Activated T-helper 2 cell treated with anti-CD3 and anti-CD28 coated beads, Interferon-gamma antibody, Interleukin-2, Interleukin-4, amounts not matched to agents 10 μg/mL and 5 μg/mL and 100 μg/mL, durations not matched to agents 14 hours and 24 hours and 36 hours (primary cell): ENCODE data around the gene COG5. TPM values are rescaled to one million over a fixed set of nuclear protein-coding genes. Genes with fewer than 3 reads are reported as not detected.

Experiments used
- DNase-seq: peaks from one replicate; pipeline ENCODE4 v3.0.0; 2021; ENCODE audit warnings: low spot score
- H3K27ac Mint-ChIP-seq: one replicate; pipeline ENCODE4 v1.8.0; 2021; ENCODE audit warnings: mixed read lengths
- H3K27me3 Mint-ChIP-seq: one replicate; pipeline ENCODE4 v1.8.0; 2021; ENCODE audit warnings: low read depth, mixed read lengths
- H3K36me3 Mint-ChIP-seq: one replicate; pipeline ENCODE4 v1.8.0; 2021; ENCODE audit warnings: low read depth, mixed read lengths
- H3K4me1 Mint-ChIP-seq: one replicate; pipeline ENCODE4 v1.8.0; 2021; ENCODE audit warnings: low read depth, mixed read lengths
- H3K4me3 Mint-ChIP-seq: one replicate; pipeline ENCODE4 v1.8.0; 2021; ENCODE audit warnings: low read depth, mild to moderate bottlenecking, moderate library complexity, mixed read lengths
- H3K9me3 Mint-ChIP-seq: one replicate; pipeline ENCODE4 v1.8.0; 2021; ENCODE audit warnings: mixed read lengths
- intact Hi-C: fragments of 100-400 bp; cut with micrococcal nuclease; formaldehyde crosslinking; loops from one replicate; pipeline ENCODE4 v1.15.1; 2023
- total RNA-seq: library from RNA; stranded (reverse); gene quantifications from 2 replicates; pipeline ENCODE4 v1.2.3, GENCODE V29; 2022

COG5 gene
- total RNA-seq, 1 donor from 2014 or later = 35.2 TPM

- no peak for DNase-seq
- Mint-ChIP-seq H3K9me3 (no peaks in the 10 kb centered on the region), H3K4me3 (no peak overlapping the region), H3K27ac (no peak overlapping the region), H3K27me3 (no peaks in the 10 kb centered on the region), H3K4me1 (peaks cover 6% of the 10 kb centered on the region), H3K36me3 (peaks cover 39% of the 10 kb centered on the region)
- intact Hi-C loops = no loop called here
Measured at GRCh38 chr7:107593025-107593410, 29.3 kb upstream of the COG5 start.

GRCh38 chr7:107592361-107593024 is 28.8 kb upstream of the COG5 start:
- no peaks in the 10 kb centered on the region for H3K9me3 Mint-ChIP-seq
- H3K4me3 Mint-ChIP-seq = no peak overlapping the region
- intact Hi-C loops = no loop called here
- H3K27me3 Mint-ChIP-seq = no peaks in the 10 kb centered on the region
- no peak for DNase-seq
- peaks cover 39% of the 10 kb centered on the region for H3K36me3 Mint-ChIP-seq
- H3K27ac Mint-ChIP-seq = no peak overlapping the region
- peaks cover 6% of the 10 kb centered on the region for H3K4me1 Mint-ChIP-seq

GRCh38 chr7:107591421-107591820 is 27.7 kb upstream of the COG5 start:
- Mint-ChIP-seq H3K9me3 (no peaks in the 10 kb centered on the region), H3K36me3 (peaks cover 37% of the 10 kb centered on the region), H3K4me1 (peaks cover 6% of the 10 kb centered on the region), H3K27ac (no peak overlapping the region), H3K27me3 (no peaks in the 10 kb centered on the region), H3K4me3 (no peak overlapping the region)
- DNase-seq = no peak
- intact Hi-C loops = no loop called here

- no peaks in the 10 kb centered on the region for H3K9me3 Mint-ChIP-seq
- peaks cover 42% of the 10 kb centered on the region for H3K36me3 Mint-ChIP-seq
- no peak overlapping the region for H3K27ac Mint-ChIP-seq
- H3K4me3 Mint-ChIP-seq = no peak overlapping the region
- no peak for DNase-seq
- peaks cover 7% of the 10 kb centered on the region for H3K4me1 Mint-ChIP-seq
- intact Hi-C loops = no loop called here
- H3K27me3 Mint-ChIP-seq = no peaks in the 10 kb centered on the region
Measured at GRCh38 chr7:107588529-107589130, 24.9 kb upstream of the COG5 start.

GRCh38 chr7:107584716-107585115 is 21.0 kb upstream of the COG5 start:
- no peak for DNase-seq
- Mint-ChIP-seq H3K9me3 (no peaks in the 10 kb centered on the region), H3K27ac (no peak overlapping the region), H3K36me3 (peaks cover 40% of the 10 kb centered on the region), H3K4me1 (peaks cover 22% of the 10 kb centered on the region), H3K4me3 (no peak overlapping the region), H3K27me3 (no peaks in the 10 kb centered on the region)
- intact Hi-C loops = loop anchor here (5.0 kb wide), 2 partner anchors 158 to 417 kb away; partner anchors contain the start of genes CBLL1 and HBP1

GRCh38 chr7:107582875-107583274 is 19.2 kb upstream of the COG5 start:
- no peaks in the 10 kb centered on the region for H3K27me3 Mint-ChIP-seq
- H3K9me3 Mint-ChIP-seq = no peaks in the 10 kb centered on the region
- intact Hi-C loops = loop anchor here (1.0 to 5.0 kb wide), 3 partner anchors 76 to 416 kb away; partner anchors contain the start of genes CBLL1 and HBP1
- H3K4me1 Mint-ChIP-seq = peaks cover 27% of the 10 kb centered on the region
- no peak for DNase-seq
- peaks cover 33% of the 10 kb centered on the region for H3K36me3 Mint-ChIP-seq
- no peak overlapping the region for H3K27ac Mint-ChIP-seq
- H3K4me3 Mint-ChIP-seq = peak overlapping the region; percentile 6

- H3K4me1 Mint-ChIP-seq = peaks cover 27% of the 10 kb centered on the region
- no peaks in the 10 kb centered on the region for H3K9me3 Mint-ChIP-seq
- H3K36me3 Mint-ChIP-seq = peaks cover 34% of the 10 kb centered on the region
- intact Hi-C loops = loop anchor here (1.0 to 5.0 kb wide), 3 partner anchors 78 to 414 kb away; partner anchors contain the start of genes CBLL1 and HBP1
- H3K27me3 Mint-ChIP-seq = no peaks in the 10 kb centered on the region
- no peak for DNase-seq
- H3K27ac Mint-ChIP-seq = no peak overlapping the region
- H3K4me3 Mint-ChIP-seq = peak overlapping the region; percentile 64
Measured at GRCh38 chr7:107581387-107582013, 17.8 kb upstream of the COG5 start.

GRCh38 chr7:107580716-107581383 is 17.1 kb upstream of the COG5 start:
- Mint-ChIP-seq H3K27me3 (no peaks in the 10 kb centered on the region), H3K4me3 (peak overlapping the region; percentile 78), H3K36me3 (peaks cover 33% of the 10 kb centered on the region), H3K4me1 (peaks cover 27% of the 10 kb centered on the region), H3K27ac (peak overlapping the region; percentile 38), H3K9me3 (no peaks in the 10 kb centered on the region)
- no peak for DNase-seq
- intact Hi-C loops = loop anchor here (1.0 to 5.0 kb wide), 3 partner anchors 17 to 414 kb away; partner anchors contain the start of genes CBLL1 and HBP1

- H3K36me3 Mint-ChIP-seq = peaks cover 33% of the 10 kb centered on the region
- H3K4me1 Mint-ChIP-seq = peaks cover 27% of the 10 kb centered on the region
- peak within 1 kb of the TSS; percentile 90 for H3K4me3 Mint-ChIP-seq
- peak; percentile 68 for DNase-seq
- intact Hi-C loops = loop anchor here (1.0 to 5.0 kb wide), 3 partner anchors 16 to 413 kb away; partner anchors contain the start of genes CBLL1 and HBP1
- H3K27ac Mint-ChIP-seq = peak within 1 kb of the TSS; percentile 85
- H3K27me3 Mint-ChIP-seq = no peaks in the 10 kb centered on the region
- no peaks in the 10 kb centered on the region for H3K9me3 Mint-ChIP-seq
Measured at GRCh38 chr7:107579885-107580715, 16.4 kb upstream of the COG5 start, which contains the start of gene BCAP29. BCAP29 (plus strand) TSS chr7:107580246; CDS start chr7:107580773, 527 bp downstream.

- peaks cover 25% of the 10 kb centered on the region for H3K4me1 Mint-ChIP-seq
- peaks cover 30% of the 10 kb centered on the region for H3K36me3 Mint-ChIP-seq
- no peaks in the 10 kb centered on the region for H3K27me3 Mint-ChIP-seq
- H3K9me3 Mint-ChIP-seq = no peaks in the 10 kb centered on the region
- H3K4me3 Mint-ChIP-seq = peak overlapping the region; percentile 90
- intact Hi-C loops = no loop called here
- H3K27ac Mint-ChIP-seq = peak overlapping the region; percentile 85
- DNase-seq = no peak
Measured at GRCh38 chr7:107579554-107579884, 15.8 kb upstream of the COG5 start.

- intact Hi-C loops = no loop called here
- no peak for DNase-seq
- no peaks in the 10 kb centered on the region for H3K9me3 Mint-ChIP-seq
- H3K4me1 Mint-ChIP-seq = peaks cover 6% of the 10 kb centered on the region
- H3K27me3 Mint-ChIP-seq = no peaks in the 10 kb centered on the region
- H3K27ac Mint-ChIP-seq = no peak overlapping the region
- peaks cover 34% of the 10 kb centered on the region for H3K36me3 Mint-ChIP-seq
- no peak overlapping the region for H3K4me3 Mint-ChIP-seq
Measured at GRCh38 chr7:107573537-107573936, 9.8 kb upstream of the COG5 start.

GRCh38 chr7:107570298-107570697 is 6.6 kb upstream of the COG5 start:
- no peak for DNase-seq
- Mint-ChIP-seq H3K27ac (no peak overlapping the region), H3K4me3 (no peak overlapping the region), H3K36me3 (peaks cover 30% of the 10 kb centered on the region), H3K27me3 (no peaks in the 10 kb centered on the region), H3K9me3 (no peaks in the 10 kb centered on the region), H3K4me1 (peaks cover 6% of the 10 kb centered on the region)
- intact Hi-C loops = no loop called here
